SJCRH30 (cell line): ENCODE results near the gene NSMCE4A. TPM values are rescaled to one million over a fixed set of nuclear protein-coding genes. Genes with fewer than 3 reads are reported as not detected.
"Not testable (repeated sequence)": the region's sequence is repeated elsewhere in the genome, so short reads cannot be mapped to it uniquely, and the experiment has no call there.

ENCODE experiments used
- DNase-seq, 2 experiments: peaks; one replicate each; pipeline ENCODE4 v3.0.0-alpha.2; 2015 to 2020
- H3K27ac ChIP-seq: fragments of 250-450 bp; sonication (Bioruptor Pico); 2 replicates; pipeline ENCODE4 v1.5.1; 2020; ENCODE audit warnings: mild to moderate bottlenecking, moderate library complexity
- H3K27me3 ChIP-seq: fragments of 250-450 bp; sonication (Bioruptor Pico); 2 replicates; pipeline ENCODE4 v1.5.1; 2020; ENCODE audit warnings: mild to moderate bottlenecking, moderate library complexity
- H3K36me3 ChIP-seq: fragments of 250-450 bp; sonication (Bioruptor Pico); 2 replicates; pipeline ENCODE4 v1.5.1; 2020; ENCODE audit warnings: mild to moderate bottlenecking, moderate library complexity
- H3K4me1 ChIP-seq: fragments of 250-450 bp; sonication (Bioruptor Pico); 2 replicates; pipeline ENCODE4 v1.5.1; 2020; ENCODE audit warnings: mild to moderate bottlenecking, moderate library complexity
- H3K4me3 ChIP-seq: fragments of 250-450 bp; sonication (Bioruptor Pico); 2 replicates; pipeline ENCODE4 v1.5.1; 2020; ENCODE audit warnings: mild to moderate bottlenecking, moderate library complexity
- H3K9me3 ChIP-seq: fragments of 250-450 bp; sonication (Bioruptor Pico); replicated peaks from 2 replicates; pipeline ENCODE4 v1.5.1; 2020; ENCODE audit warnings: mild to moderate bottlenecking, moderate library complexity
- total RNA-seq: library from RNA; depleted of rRNA; stranded (reverse); fragments of >200 nt; shearing (Covaris generic); gene quantifications from 2 replicates; pipeline ENCODE4 v1.2.3, GENCODE V29; 2014

Gene NSMCE4A
- total RNA-seq, 1 experiment from 2014 or later, result 87.2 TPM

DNA sequence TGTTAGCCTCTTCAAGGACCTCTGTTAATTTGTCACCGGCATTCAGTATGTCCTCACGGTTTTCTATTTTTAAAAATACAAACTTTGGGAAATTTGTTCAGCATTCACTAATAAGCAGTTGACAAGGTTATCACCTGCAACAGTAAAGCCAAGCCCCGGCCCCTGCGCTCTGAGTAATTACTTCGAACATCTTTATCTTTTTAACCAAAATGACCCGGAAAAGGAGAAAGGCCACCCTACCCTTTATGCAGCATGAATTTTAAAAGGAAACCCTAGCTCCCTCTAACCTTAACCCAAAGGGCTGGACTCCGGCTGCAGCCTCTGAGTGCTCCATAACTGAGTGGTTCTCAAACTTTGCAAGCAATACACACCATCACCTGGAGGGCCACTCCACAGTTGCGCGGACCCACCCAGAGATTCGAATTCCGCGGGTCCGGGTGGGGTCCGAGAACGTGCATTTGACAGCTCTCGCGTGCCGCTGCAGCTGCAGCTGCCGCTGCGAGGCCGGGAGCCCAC lies 940 bp downstream of the NSMCE4A start:
- Histone ChIP-seq H3K27ac (peak overlapping the region; percentile 92; the same call in 1 of the 2 replicates), H3K4me3 (peak overlapping the region; percentile 97), H3K9me3 (peaks cover 10% of the 10 kb centered on the region), H3K36me3 (peaks cover 18% of the 10 kb centered on the region; the same call in 1 of the 2 replicates), H3K4me1 (peaks cover 8% of the 10 kb centered on the region; the same call in 1 of the 2 replicates), H3K27me3 (no peaks in the 10 kb centered on the region)
- no peak for DNase-seq

DNA sequence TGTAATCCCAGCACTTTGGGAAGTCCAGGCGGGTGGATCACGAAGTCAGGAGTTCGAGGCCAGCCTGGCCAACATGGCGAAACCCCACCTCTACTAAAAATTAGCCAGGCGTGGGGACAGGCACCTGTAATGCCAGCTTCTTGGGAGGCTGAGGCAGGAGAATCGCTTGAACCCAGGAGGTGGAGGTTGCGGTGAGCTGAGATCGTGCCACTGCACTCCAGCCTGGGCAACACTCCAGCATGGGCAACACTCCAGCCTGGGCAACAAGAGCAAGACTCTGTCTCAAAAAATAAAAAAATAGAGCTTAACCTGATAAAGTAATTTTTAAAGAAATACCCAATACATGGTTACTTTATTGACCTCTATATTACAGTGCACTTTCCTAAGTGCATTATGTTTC lies 5.9 kb downstream of the NSMCE4A start:
- not testable (repeated sequence) for H3K27ac ChIP-seq, H3K4me3 ChIP-seq, H3K9me3 ChIP-seq, DNase-seq, H3K27me3 ChIP-seq, H3K4me1 ChIP-seq
- peaks cover 58% of the 10 kb centered on the region for H3K36me3 ChIP-seq

DNA sequence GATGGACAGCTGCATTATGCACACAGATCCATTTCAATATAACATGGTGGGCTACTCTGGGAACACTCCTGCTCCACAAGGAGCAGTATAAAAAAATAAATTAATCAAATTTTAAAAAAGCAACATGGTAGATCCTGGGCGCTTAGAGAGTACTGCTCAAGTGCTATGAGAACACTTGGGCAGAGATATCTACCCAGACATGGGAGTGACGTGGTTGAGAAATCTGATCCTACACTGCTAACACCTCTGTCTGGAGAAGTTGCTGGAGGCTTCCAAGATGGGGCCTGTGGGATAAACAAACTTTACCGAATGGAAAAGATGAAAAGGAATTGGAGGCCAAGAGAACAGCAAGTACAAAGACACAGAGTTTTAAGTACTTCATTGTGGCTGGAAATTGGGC lies 9.0 kb downstream of the NSMCE4A start:
- DNase-seq, result no peak
- peaks cover 51% of the 10 kb centered on the region for H3K36me3 ChIP-seq
- no peak overlapping the region for H3K4me3 ChIP-seq
- no peaks in the 10 kb centered on the region for H3K9me3 ChIP-seq
- no peaks in the 10 kb centered on the region for H3K27me3 ChIP-seq
- no peak overlapping the region for H3K27ac ChIP-seq
- no peaks in the 10 kb centered on the region for H3K4me1 ChIP-seq

DNA sequence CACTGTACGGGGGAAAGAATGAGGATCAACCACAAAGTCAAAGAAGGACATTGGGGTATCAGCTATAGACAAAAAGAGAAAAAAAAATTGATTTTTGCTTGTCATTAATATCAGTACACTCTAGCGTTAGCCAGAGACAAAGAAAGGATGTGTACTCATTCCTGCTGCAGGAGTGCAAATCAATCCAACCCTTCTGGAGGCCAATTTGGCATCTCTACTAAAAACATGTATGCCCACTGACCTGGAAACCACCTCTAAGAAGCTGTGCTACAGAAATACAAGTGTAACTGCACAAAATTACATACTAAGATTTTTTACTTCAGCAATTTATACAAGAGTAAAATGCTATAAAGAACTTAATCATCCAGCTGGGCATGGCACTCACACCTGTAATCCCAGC lies 13.6 kb downstream of the NSMCE4A start:
- Histone ChIP-seq H3K4me3 (no peak overlapping the region), H3K4me1 (no peaks in the 10 kb centered on the region), H3K9me3 (no peaks in the 10 kb centered on the region), H3K36me3 (peaks cover 35% of the 10 kb centered on the region), H3K27ac (no peak overlapping the region), H3K27me3 (no peaks in the 10 kb centered on the region)
- no peak for DNase-seq

DNA sequence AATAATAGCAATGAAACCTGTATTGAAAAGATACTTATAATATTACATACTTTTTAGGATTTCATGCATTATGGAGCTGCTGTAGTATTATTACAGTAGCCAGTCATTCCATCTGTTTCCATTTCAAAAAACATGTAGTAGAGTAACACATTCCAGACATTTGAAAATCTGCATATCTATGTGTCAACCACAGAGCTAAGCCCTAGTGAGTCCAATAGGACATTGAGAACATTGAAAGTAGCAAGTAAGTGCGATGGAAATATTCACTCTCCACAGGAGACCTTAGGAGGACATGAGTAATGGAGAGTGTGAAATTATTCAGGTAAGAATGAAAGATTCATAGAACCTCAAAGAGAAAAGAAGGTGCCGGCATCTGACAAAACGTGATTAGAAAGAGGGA lies 15.3 kb downstream of the NSMCE4A start:
- no peak overlapping the region for H3K4me3 ChIP-seq
- no peak overlapping the region for H3K27ac ChIP-seq
- DNase-seq, result no peak
- H3K36me3 ChIP-seq, result peaks cover 18% of the 10 kb centered on the region
- no peaks in the 10 kb centered on the region for H3K9me3 ChIP-seq
- H3K4me1 ChIP-seq, result no peaks in the 10 kb centered on the region
- no peaks in the 10 kb centered on the region for H3K27me3 ChIP-seq

DNA sequence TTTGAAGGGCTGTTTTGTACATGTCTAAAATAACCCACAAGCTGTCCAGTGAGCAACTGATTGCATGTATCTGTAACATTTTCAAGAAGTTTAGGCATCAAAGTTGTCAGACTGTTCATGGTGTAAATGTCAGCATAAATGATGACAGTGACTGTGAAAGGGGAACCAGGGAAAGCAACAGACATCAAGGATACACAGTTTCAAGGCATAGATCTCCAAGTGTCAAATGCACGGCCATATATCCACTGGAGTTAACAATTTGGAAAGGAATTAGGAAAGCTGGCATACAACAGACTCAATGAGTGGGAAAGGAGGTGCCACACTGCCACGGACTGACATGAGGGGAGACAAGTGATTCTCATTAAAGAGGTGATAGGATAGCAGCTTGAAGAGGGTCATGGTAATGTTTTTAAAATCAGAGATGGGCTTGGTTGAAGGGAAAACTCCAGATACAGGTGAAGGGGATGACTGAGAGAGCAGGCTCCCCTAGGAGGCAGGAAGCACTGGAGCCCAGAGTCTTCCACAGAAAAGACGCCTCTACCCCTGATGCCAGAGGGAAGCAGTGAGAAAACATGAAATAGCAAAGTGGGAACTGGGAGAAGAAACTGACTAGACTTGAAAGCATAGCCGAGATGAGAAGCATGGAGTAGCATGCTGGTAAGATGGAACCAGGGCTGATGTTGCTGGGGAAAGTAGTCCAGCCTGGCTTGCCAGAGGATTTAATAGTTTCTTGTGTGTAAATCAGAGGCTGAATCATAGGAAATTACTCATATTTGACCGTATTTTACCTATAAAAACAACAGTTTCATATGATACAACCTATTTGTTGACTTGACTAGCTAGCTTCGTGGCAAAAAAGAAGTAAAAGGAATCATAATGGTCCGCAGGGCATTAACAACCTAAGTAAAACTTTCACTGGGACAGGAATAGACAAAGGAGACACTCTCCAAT lies 18.6 kb downstream of the NSMCE4A start:
- Histone ChIP-seq H3K36me3 (peaks cover 12% of the 10 kb centered on the region), H3K27me3 (no peaks in the 10 kb centered on the region), H3K27ac (no peak overlapping the region), H3K9me3 (no peaks in the 10 kb centered on the region), H3K4me3 (no peak overlapping the region), H3K4me1 (no peaks in the 10 kb centered on the region)
- DNase-seq, result no peak

DNA sequence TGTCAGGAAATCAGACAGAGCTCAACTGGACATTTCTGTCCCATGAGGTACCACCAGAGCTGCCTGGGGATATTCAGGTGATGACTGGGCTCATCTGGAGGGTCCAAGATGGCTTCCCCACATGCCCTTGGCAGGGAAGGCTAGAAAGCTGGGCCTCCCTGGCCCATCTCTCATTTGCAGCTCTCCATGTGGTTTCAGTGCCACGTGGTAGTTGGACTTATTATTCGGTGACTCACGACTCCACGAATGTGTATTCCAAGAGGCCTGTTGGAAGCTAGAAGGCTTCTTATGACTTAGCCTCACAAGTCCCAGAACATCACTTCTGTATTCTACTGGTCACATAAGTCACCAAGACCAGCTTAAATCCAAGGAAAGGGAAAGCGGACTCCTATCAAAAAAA lies 22.8 kb downstream of the NSMCE4A start:
- Histone ChIP-seq H3K9me3 (no peaks in the 10 kb centered on the region), H3K36me3 (no peaks in the 10 kb centered on the region; the same call in 1 of the 2 replicates)
- no peak for DNase-seq

DNA sequence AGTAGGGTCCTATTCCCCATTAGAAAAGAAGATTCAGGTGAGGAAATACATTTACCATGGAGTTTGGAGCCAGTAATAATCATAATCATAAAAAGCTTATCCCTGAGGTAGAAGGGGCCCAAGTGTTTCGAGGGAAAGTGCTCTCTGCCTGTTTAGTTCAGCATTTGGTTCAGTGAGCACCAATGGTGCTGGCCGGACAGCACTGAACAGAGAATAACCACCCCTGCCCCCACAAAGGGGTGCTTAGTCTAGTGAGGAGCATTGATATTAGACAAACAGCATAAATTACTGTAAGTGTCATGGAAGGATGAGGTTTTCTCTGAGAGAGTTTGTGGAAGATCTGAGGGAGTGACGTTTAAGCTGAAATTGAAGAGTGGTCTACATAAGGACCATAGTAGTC lies 25.6 kb downstream of the NSMCE4A start:
- H3K27ac ChIP-seq, result no peak overlapping the region
- no peaks in the 10 kb centered on the region for H3K9me3 ChIP-seq
- DNase-seq, result no peak
- no peaks in the 10 kb centered on the region for H3K36me3 ChIP-seq
- H3K27me3 ChIP-seq, result no peaks in the 10 kb centered on the region
- no peak overlapping the region for H3K4me3 ChIP-seq
- H3K4me1 ChIP-seq, result no peaks in the 10 kb centered on the region

More for the DNA sequence above, 22.8 kb downstream of the NSMCE4A start:
- H3K27me3 ChIP-seq, result no peaks in the 10 kb centered on the region
- no peaks in the 10 kb centered on the region for H3K4me1 ChIP-seq
- no peak overlapping the region for H3K4me3 ChIP-seq
- H3K27ac ChIP-seq, result no peak overlapping the region

DNA sequence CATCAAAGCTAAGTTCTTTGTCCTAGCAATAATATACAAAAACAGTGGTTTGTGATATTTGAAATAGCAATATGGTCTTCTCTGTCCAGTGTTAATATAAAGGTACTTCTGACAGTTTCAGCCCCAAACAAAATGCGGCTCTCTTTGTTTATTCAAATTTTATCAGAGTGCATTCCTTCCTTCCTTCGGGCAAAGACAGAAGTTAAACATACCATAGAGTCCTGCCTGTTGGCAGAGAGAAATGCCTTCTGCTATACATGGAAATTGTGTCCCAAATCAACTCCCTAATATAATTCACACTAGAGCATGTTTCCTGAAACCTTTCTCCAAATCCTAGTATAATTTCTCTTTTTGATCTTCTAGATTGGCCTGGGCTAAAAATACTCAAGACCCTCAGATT lies 26.0 kb downstream of the NSMCE4A start:
- H3K27ac ChIP-seq, result no peak overlapping the region
- H3K4me1 ChIP-seq, result no peaks in the 10 kb centered on the region
- no peaks in the 10 kb centered on the region for H3K36me3 ChIP-seq
- H3K27me3 ChIP-seq, result no peaks in the 10 kb centered on the region
- DNase-seq, result no peak
- no peaks in the 10 kb centered on the region for H3K9me3 ChIP-seq
- H3K4me3 ChIP-seq, result no peak overlapping the region

DNA sequence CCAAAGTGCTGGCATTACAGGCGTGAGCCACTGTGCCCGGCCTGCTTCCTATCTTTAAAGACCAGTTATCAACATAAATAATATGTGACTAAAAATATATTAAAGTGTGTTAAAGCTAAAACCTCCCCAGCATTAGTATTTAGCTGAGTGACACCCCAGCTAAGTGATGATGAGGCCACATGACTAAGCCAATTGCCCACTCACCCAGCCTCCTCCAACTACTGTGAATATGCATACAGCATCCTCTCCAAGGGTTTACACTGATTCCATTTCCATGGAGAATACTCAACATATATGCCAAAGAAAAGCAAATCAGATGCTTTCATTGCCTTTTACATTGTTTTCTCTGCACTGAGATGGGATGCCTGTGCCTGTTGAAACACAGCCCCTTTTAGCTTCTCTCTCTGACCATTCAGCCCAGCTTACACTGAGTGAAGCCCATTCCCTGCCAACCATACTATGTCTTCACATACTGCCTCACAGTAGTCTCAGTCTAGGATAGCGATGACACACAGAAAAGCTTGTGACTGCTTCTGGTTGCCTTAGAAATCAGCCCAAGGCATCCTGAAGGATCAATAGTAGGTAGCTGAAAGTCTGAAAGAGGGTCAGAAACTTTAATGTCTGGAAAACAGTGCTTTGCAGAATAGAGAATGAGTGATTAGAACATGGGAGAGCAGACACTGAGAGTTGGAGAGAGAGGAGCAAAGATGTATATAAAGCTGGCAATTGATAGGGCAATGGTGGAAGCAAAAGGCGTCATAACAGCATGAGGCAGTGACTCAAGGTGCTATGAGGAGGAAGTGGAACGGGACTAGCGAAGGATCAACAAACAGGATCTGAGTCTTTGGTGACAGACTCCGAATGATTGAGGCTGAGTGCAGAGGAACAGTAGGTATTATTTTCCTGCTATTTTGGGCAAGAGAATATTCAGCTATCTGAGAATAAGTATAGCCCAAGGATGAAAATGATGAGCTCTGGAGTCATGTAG lies 27.4 kb downstream of the NSMCE4A start:
- Histone ChIP-seq H3K36me3 (no peaks in the 10 kb centered on the region), H3K4me1 (no peaks in the 10 kb centered on the region), H3K4me3 (no peak overlapping the region), H3K9me3 (no peaks in the 10 kb centered on the region), H3K27ac (no peak overlapping the region), H3K27me3 (no peaks in the 10 kb centered on the region)
- DNase-seq, result no peak

DNA sequence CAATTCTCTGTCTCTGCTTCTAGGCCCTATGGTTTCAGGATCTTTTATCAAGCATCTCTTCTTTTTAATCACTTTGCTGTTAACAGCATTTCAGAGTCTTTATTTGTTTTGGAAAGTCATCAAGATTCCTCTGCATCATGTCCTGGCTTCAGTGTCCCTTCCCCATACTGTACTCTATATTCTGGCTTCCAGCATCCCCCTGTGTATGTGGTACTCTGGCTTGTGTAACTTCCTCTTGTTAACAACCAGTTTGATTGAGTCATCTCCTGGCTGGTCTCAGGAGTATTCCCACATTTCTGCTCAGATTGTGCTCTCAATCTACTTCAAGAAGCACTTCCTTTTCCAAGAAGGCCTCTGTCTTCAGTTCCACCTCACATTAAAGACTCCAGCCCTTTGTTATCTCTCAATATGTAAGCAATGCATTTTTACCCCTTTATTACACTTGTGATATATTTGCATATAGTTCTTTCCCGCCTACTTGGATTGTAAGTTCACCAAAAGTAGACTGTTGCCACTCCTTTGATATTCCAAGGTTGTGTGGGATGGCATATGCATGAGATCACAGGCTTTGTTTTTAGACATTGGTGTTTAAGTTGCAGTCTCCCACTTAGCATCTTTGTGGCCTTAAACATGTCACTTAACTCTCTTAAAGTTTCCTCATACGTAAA lies 32.1 kb downstream of the NSMCE4A start:
- Histone ChIP-seq H3K4me3 (no peak overlapping the region), H3K9me3 (no peaks in the 10 kb centered on the region), H3K4me1 (no peaks in the 10 kb centered on the region), H3K36me3 (no peaks in the 10 kb centered on the region), H3K27ac (no peak overlapping the region), H3K27me3 (no peaks in the 10 kb centered on the region)
- DNase-seq, result no peak

DNA sequence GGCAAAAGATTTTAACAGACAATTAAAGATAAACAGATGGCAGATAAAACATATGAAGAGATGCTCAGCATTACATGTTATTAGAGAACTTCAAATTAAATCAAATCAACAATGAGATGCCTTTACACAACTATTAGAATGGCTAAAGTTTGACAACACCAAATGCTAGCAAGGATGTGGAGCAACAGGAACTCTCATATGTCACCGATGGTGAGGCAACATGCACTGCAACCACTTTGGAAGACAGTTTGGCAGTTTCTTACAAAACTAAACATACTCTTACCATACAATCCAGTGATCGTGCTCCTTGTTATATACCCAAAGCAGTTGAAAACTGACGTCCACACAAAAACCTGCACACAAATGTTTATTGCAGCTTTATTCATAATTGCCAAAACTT lies 33.5 kb downstream of the NSMCE4A start:
- H3K4me1 ChIP-seq, result no peaks in the 10 kb centered on the region
- no peaks in the 10 kb centered on the region for H3K36me3 ChIP-seq

DNA sequence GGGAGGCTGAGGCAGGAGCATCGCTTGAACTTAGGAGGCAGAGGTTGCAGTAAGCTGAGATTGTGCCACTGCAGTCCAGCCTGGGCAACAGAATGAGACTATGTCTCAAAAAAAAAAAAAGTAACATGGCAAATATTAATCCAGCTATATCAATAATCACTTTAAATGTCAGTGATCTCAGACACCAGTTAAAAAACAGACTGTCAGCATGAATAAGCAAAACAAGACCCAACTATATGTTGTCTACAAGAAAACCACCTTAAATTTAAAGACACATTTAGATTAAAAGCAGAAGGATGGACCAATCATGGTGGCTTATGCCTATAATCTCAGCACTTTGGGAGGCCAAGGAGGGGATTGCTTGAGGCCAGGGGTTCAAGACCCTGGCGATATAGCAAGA lies 38.7 kb downstream of the NSMCE4A start:
- H3K9me3 ChIP-seq, result no peaks in the 10 kb centered on the region
- no peaks in the 10 kb centered on the region for H3K4me1 ChIP-seq
- H3K36me3 ChIP-seq, result no peaks in the 10 kb centered on the region
- H3K4me3 ChIP-seq, result no peak overlapping the region
- no peaks in the 10 kb centered on the region for H3K27me3 ChIP-seq
- H3K27ac ChIP-seq, result no peak overlapping the region
- no peak for DNase-seq

More for the DNA sequence above, 33.5 kb downstream of the NSMCE4A start:
- Histone ChIP-seq H3K27me3 (no peaks in the 10 kb centered on the region), H3K9me3 (no peaks in the 10 kb centered on the region), H3K27ac (no peak overlapping the region), H3K4me3 (no peak overlapping the region)
- no peak for DNase-seq

DNA sequence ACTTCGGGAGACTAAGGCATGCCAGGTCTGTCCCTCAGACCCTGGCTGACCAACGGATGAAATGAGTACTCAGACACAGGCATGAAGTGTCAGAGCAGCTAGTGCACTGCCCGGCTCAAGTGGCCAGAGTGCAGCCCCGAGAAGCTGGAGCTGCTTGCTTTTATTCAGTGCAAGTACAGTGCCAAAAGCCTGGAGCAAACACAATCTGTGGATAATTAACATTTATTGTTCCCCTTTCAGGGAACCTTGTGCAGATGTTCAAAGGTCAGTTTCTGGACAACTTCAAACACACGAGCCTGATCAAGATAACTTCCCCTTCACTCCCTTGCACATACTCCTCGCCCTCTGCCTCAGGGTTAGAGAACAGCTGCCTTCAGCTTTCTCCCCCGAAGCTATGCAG lies 39.3 kb downstream of the NSMCE4A start:
- H3K27ac ChIP-seq, result no peak overlapping the region
- no peaks in the 10 kb centered on the region for H3K27me3 ChIP-seq
- no peak overlapping the region for H3K4me3 ChIP-seq
- no peaks in the 10 kb centered on the region for H3K36me3 ChIP-seq
- no peaks in the 10 kb centered on the region for H3K9me3 ChIP-seq
- H3K4me1 ChIP-seq, result 0 out of 2 replicates have a peak, but pooled peaks cover 2% of the 10 kb centered on the region
- DNase-seq, result peak in 1 of 2 experiments; percentile 34
